SU-DHL-6 (cell line): ENCODE results near the gene KCNH3.
A peak's percentile ranks its signal among the peaks of the same experiment; 100 is the strongest.

ENCODE experiments used
- H2AFZ ChIP-seq: fragments of 200-600 bp; sonication (generic); 2 replicates; pipeline ENCODE4 v1.6.1; 2014; ENCODE audit warnings: low read depth, mild to moderate bottlenecking, moderate library complexity, mixed read lengths, antibody characterized with exemption, low read length; ENCODE audit not compliant: severe bottlenecking
- H3F3A ChIP-seq: fragments of 200-600 bp; shearing (Covaris generic); 2 replicates; pipeline ENCODE4 v1.6.0; 2016; ENCODE audit warnings: antibody characterized with exemption, mild to moderate bottlenecking; ENCODE audit not compliant: insufficient read depth
- H3K27ac ChIP-seq: fragments of 200-600 bp; sonication (generic); 2 replicates; pipeline ENCODE4 v1.5.1; 2016; ENCODE audit warnings: low read depth, mild to moderate bottlenecking, low read length, moderate library complexity, mixed read lengths
- H3K27me3 ChIP-seq: fragments of 200-600 bp; sonication (generic), shearing (Covaris generic); 2 replicates; pipeline ENCODE4 v1.6.0; 2014; ENCODE audit warnings: mild to moderate bottlenecking, low read length
- H3K36me3 ChIP-seq: fragments of 200-600 bp; sonication (generic); 2 replicates; pipeline ENCODE4 v1.6.1; 2014; ENCODE audit warnings: mild to moderate bottlenecking, low read length, mixed read lengths
- H3K4me2 ChIP-seq: fragments of 300-600, 200-600 bp; shearing (Covaris generic), sonication (generic); 2 replicates; pipeline ENCODE4 v1.6.0; 2014; ENCODE audit warnings: low read length, low read depth, mild to moderate bottlenecking; ENCODE audit not compliant: poor library complexity, severe bottlenecking
- H3K4me3 ChIP-seq: fragments of 200-600 bp; sonication (generic); 2 replicates; pipeline ENCODE4 v1.5.1; 2014; ENCODE audit warnings: antibody characterized with exemption, low read length, mild to moderate bottlenecking, mixed read lengths; ENCODE audit not compliant: insufficient read depth, poor library complexity, severe bottlenecking
- H3K79me2 ChIP-seq: fragments of 200-600 bp; sonication (generic); 2 replicates; pipeline ENCODE4 v1.6.1; 2014; ENCODE audit warnings: mild to moderate bottlenecking, low read length, moderate library complexity; ENCODE audit not compliant: insufficient read depth
- H3K9ac ChIP-seq: fragments of 200-600 bp; sonication (generic); 2 replicates; pipeline ENCODE4 v1.7.0; 2014; ENCODE audit warnings: mild to moderate bottlenecking, low read length
- H3K9me2 ChIP-seq: fragments of 200-600 bp; sonication (generic); replicated peaks from 2 replicates; pipeline ENCODE4 v1.6.1; 2014; ENCODE audit warnings: low read length; ENCODE audit not compliant: insufficient read depth
- H3K9me3 ChIP-seq: fragments of 200-600 bp; sonication (generic); 2 replicates; pipeline ENCODE4 v1.6.1; 2014; ENCODE audit warnings: low read length, mixed read lengths; ENCODE audit not compliant: insufficient read depth
- H4K20me1 ChIP-seq: fragments of 200-600 bp; sonication (generic); 2 replicates; pipeline ENCODE4 v1.6.1; 2014; ENCODE audit warnings: low read depth, mild to moderate bottlenecking, antibody characterized with exemption, low read length, moderate library complexity, mixed read lengths
- CTCF ChIP-seq: fragments of 200-600 bp; sonication (generic); IDR thresholded peaks from one replicate; pipeline ENCODE4 v1.5.1; 2017; ENCODE audit warnings: antibody characterized with exemption, mild to moderate bottlenecking, low read length, moderate library complexity; ENCODE audit not compliant: insufficient read depth, poor library complexity, severe bottlenecking
- EZH2phosphoT487 ChIP-seq: fragments of 200-600 bp; sonication (generic), shearing (Covaris generic); conservative IDR thresholded peaks from 2 replicates; pipeline ENCODE4 v1.6.1; 2018; ENCODE audit warnings: mild to moderate bottlenecking, antibody characterized with exemption, low read length, moderate library complexity, mixed read lengths

Gene KCNH3

GRCh38 chr12:49537231-49537751 lies 1.5 kb upstream of the KCNH3 start:
- no peaks in the 10 kb centered on the region for H3K9me3 ChIP-seq
- H2AFZ ChIP-seq, result no peak overlapping the region
- peaks cover 4% of the 10 kb centered on the region; the same call in 1 of the 2 replicates for H3F3A ChIP-seq
- no peaks in the 10 kb centered on the region for H3K36me3 ChIP-seq
- H4K20me1 ChIP-seq, result no peaks in the 10 kb centered on the region
- H3K4me3 ChIP-seq, result no peak overlapping the region
- H3K4me2 ChIP-seq, result peak overlapping the region; percentile 58
- H3K9ac ChIP-seq, result peak overlapping the region; percentile 6; the same call in 1 of the 2 replicates
- no peak overlapping the region for H3K27ac ChIP-seq
- H3K27me3 ChIP-seq, result no peaks in the 10 kb centered on the region
- TF ChIP-seq CTCF, result no peak
- TF ChIP-seq EZH2phosphoT487, result no peak
- H3K9me2 ChIP-seq, result no peaks in the 10 kb centered on the region
- H3K79me2 ChIP-seq, result no peaks in the 10 kb centered on the region

- peak overlapping the region; percentile 6; the same call in 1 of the 2 replicates for H3K9ac ChIP-seq
These were observed 899 bp upstream of the KCNH3 start for GRCh38 chr12:49537752-49538509.

GRCh38 chr12:49539406-49540228 lies 787 bp downstream of the KCNH3 start:
- no peak overlapping the region for H3K4me2 ChIP-seq
- no peaks in the 10 kb centered on the region for H3K9me2 ChIP-seq
- H3K79me2 ChIP-seq, result no peaks in the 10 kb centered on the region
- H3K36me3 ChIP-seq, result no peaks in the 10 kb centered on the region
- H2AFZ ChIP-seq, result no peak overlapping the region
- H3K27me3 ChIP-seq, result no peaks in the 10 kb centered on the region
- peaks cover 4% of the 10 kb centered on the region; the same call in 1 of the 2 replicates for H3F3A ChIP-seq
- H3K27ac ChIP-seq, result no peak overlapping the region
- no peak for TF ChIP-seq CTCF
- TF ChIP-seq EZH2phosphoT487, result no peak
- no peak overlapping the region for H3K4me3 ChIP-seq
- no peaks in the 10 kb centered on the region for H4K20me1 ChIP-seq
- no peaks in the 10 kb centered on the region for H3K9me3 ChIP-seq
- H3K9ac ChIP-seq, result no peak overlapping the region

More at GRCh38 chr12:49537752-49538509, 899 bp upstream of the KCNH3 start:
- Histone ChIP-seq H3K9me3 (no peaks in the 10 kb centered on the region), H3F3A (peaks cover 4% of the 10 kb centered on the region; the same call in 1 of the 2 replicates), H3K4me3 (peak overlapping the region; percentile 44), H3K27ac (no peak overlapping the region), H3K36me3 (no peaks in the 10 kb centered on the region), H4K20me1 (no peaks in the 10 kb centered on the region), H2AFZ (peak overlapping the region; percentile 16), H3K9me2 (no peaks in the 10 kb centered on the region), H3K27me3 (no peaks in the 10 kb centered on the region), H3K79me2 (no peaks in the 10 kb centered on the region), H3K4me2 (peak overlapping the region; percentile 58)
- 0 out of 2 replicates have a peak, but pooled peaks have one; percentile 73 for TF ChIP-seq EZH2phosphoT487
- no peak for TF ChIP-seq CTCF
